ENCODE data around the gene PLCB4. TPM values are rescaled to one million over a fixed set of nuclear protein-coding genes. Genes with fewer than 3 reads are reported as not detected.

The PLCB4 gene
- total RNA-seq, 1 experiment from 2014 or later, result 14.9 TPM

- no peaks in the 10 kb centered on the region for H3K9me2 ChIP-seq (ENCODE audit: insufficient read depth)
- no peaks in the 10 kb centered on the region for H3K36me3 ChIP-seq (ENCODE audit: low read depth)
- intact Hi-C loops (cut with micrococcal nuclease; ENCODE audit: unreplicated experiment), result no loop called here
- H3K4me3 ChIP-seq, result no peak overlapping the region
- H3K4me1 ChIP-seq (replicated peaks; ENCODE audit: insufficient read depth), result no peaks in the 10 kb centered on the region
- no peaks in the 10 kb centered on the region for H3K79me2 ChIP-seq (ENCODE audit: low read depth)
- TF ChIP-seq EZH2 (IDR thresholded peaks at IDR 0.05; ENCODE audit: low read depth) (no peak), CTCF (conservative IDR thresholded peaks at IDR 0.05) (no peak)
- BruUV-seq (replicated peaks), result no TSS peak
- H4K20me1 ChIP-seq (ENCODE audit: insufficient read depth), result no peaks in the 10 kb centered on the region
- no peak overlapping the region for H3K4me2 ChIP-seq
- H3K27me3 ChIP-seq (ENCODE audit: insufficient read depth, low read depth), result no peaks in the 10 kb centered on the region
- DNase-seq, result no peak
- no peaks in the 10 kb centered on the region for H3K9me3 ChIP-seq (ENCODE audit: insufficient read depth, low read depth)
- POLR2A ChIA-PET (ENCODE audit: unreplicated experiment), result no interaction called here
- no peak overlapping the region for H3K27ac ChIP-seq
- CTCF ChIA-PET, result no interaction called here
- no peak overlapping the region for H2AFZ ChIP-seq
- H3F3A ChIP-seq (ENCODE audit: insufficient read depth, low read depth), result no peaks in the 10 kb centered on the region
Observed at GRCh38 chr20:9390441-9390840, 321.6 kb downstream of the PLCB4 start.

GRCh38 chr20:9392892-9393857, 324.3 kb downstream of the PLCB4 start:
- H3K27ac ChIP-seq, result no peak overlapping the region
- CTCF ChIA-PET, result interaction anchor here (0.5 to 1.2 kb wide), 5 partner anchors 15 to 633 kb away, joined by 3 to 9 read pairs (median 7); no protein-coding TSS in a partner anchor

GRCh38 chr20:9395971-9396370, 327.1 kb downstream of the PLCB4 start:
- BruUV-seq (replicated peaks), result no TSS peak
- Histone ChIP-seq H3K9me3 (ENCODE audit: insufficient read depth, low read depth) (no peaks in the 10 kb centered on the region), H3K36me3 (ENCODE audit: low read depth) (no peaks in the 10 kb centered on the region), H3K79me2 (ENCODE audit: low read depth) (no peaks in the 10 kb centered on the region), H3K4me3 (no peak overlapping the region), H3K27me3 (ENCODE audit: insufficient read depth, low read depth) (no peaks in the 10 kb centered on the region), H3K4me2 (no peak overlapping the region), H3K27ac (no peak overlapping the region), H3K4me1 (replicated peaks; ENCODE audit: insufficient read depth) (no peaks in the 10 kb centered on the region), H2AFZ (no peak overlapping the region), H4K20me1 (ENCODE audit: insufficient read depth) (no peaks in the 10 kb centered on the region), H3F3A (ENCODE audit: insufficient read depth, low read depth) (no peaks in the 10 kb centered on the region), H3K9me2 (ENCODE audit: insufficient read depth) (no peaks in the 10 kb centered on the region)
- ChIA-PET POLR2A (ENCODE audit: unreplicated experiment) (no interaction called here), CTCF (no interaction called here)
- TF ChIP-seq CTCF (conservative IDR thresholded peaks at IDR 0.05), result no peak
- no peak for TF ChIP-seq EZH2 (IDR thresholded peaks at IDR 0.05; ENCODE audit: low read depth)
- intact Hi-C loops (cut with micrococcal nuclease; ENCODE audit: unreplicated experiment), result no loop called here
- DNase-seq, result no peak

More at GRCh38 chr20:9392892-9393857, 324.3 kb downstream of the PLCB4 start:
- Histone ChIP-seq H3K9me3 (ENCODE audit: insufficient read depth, low read depth) (no peaks in the 10 kb centered on the region), H2AFZ (no peak overlapping the region), H3K4me2 (no peak overlapping the region), H3K27me3 (ENCODE audit: insufficient read depth, low read depth) (no peaks in the 10 kb centered on the region), H3K36me3 (ENCODE audit: low read depth) (no peaks in the 10 kb centered on the region), H3K9me2 (ENCODE audit: insufficient read depth) (no peaks in the 10 kb centered on the region), H3F3A (ENCODE audit: insufficient read depth, low read depth) (no peaks in the 10 kb centered on the region), H3K4me3 (no peak overlapping the region), H3K79me2 (ENCODE audit: low read depth) (no peaks in the 10 kb centered on the region), H4K20me1 (ENCODE audit: insufficient read depth) (no peaks in the 10 kb centered on the region), H3K4me1 (replicated peaks; ENCODE audit: insufficient read depth) (no peaks in the 10 kb centered on the region)
- no TSS peak for BruUV-seq (replicated peaks)
- DNase-seq, result peak in 1 of 2 experiments; percentile 54
- POLR2A ChIA-PET (ENCODE audit: unreplicated experiment), result no interaction called here
- no peak for TF ChIP-seq EZH2 (IDR thresholded peaks at IDR 0.05; ENCODE audit: low read depth)
- TF ChIP-seq CTCF (conservative IDR thresholded peaks at IDR 0.05), result peak; percentile 70
- intact Hi-C loops (cut with micrococcal nuclease; ENCODE audit: unreplicated experiment), result loop anchor here (1.0 kb wide), 4 partner anchors 539 to 642 kb away; no protein-coding TSS in a partner anchor

All from PC-9 (cell line).